ENCODE measurements around the gene ADAMTS17. TPM values are rescaled to one million over a fixed set of nuclear protein-coding genes. Genes with fewer than 3 reads are reported as not detected.
A peak's percentile ranks its signal among the peaks of the same experiment; 100 is the strongest.
"Not testable (repeated sequence)": the region's sequence is repeated elsewhere in the genome, so short reads cannot be mapped to it uniquely, and the experiment has no call there.

ADAMTS17 gene
- total RNA-seq, 1 experiment from 2014 or later: 3.2 TPM

DNA sequence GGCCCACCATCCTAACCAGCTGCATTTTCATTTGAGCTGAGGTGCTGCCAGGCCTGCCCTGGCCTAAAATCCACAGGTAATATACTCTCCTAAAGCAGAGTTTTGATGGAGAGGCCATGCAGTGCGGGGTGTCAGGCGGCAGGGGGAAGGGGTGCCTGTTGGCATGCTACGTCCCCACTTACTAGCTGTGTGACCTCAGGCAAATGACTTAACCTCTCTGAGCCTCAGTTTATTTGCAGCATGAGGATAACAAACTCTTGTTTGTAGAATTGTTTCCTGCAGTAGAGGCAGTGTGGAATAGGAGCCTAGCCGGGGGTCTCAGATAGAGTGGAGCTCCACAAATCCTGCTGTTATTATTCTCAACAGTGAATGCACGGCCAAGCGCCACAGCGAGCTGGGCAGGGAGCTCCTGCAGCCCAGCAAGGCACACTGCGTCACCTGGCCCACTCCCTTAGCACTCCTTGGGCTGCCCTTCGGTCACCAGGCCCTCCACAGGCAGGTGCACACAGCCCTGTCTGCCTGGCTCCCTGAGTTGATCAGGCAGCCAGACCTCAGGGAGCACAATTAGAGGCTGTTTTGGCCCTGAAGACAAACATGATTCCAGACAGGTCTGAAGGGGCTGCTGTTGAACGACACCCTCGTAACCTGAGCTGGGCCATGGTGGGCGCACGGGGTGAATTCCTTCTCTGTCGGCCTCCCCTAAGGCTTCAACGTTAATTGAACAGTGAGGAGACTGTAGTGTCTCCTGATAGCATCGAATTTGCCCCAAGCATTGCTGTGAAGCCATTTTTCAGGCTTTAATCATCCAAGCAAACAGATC is 359.7 kb downstream of the ADAMTS17 start:
- DNase-seq: no peak
- Histone ChIP-seq H3K4me2 (no peak overlapping the region), H3K9me3 (ENCODE audit: insufficient read depth, low read depth) (no peaks in the 10 kb centered on the region), H3K4me1 (replicated peaks; ENCODE audit: insufficient read depth) (no peaks in the 10 kb centered on the region), H3K4me3 (no peak overlapping the region), H3F3A (ENCODE audit: insufficient read depth, low read depth) (no peaks in the 10 kb centered on the region), H3K9me2 (ENCODE audit: insufficient read depth) (no peaks in the 10 kb centered on the region), H3K27ac (no peak overlapping the region), H3K36me3 (ENCODE audit: low read depth) (no peaks in the 10 kb centered on the region), H3K27me3 (ENCODE audit: insufficient read depth, low read depth) (no peaks in the 10 kb centered on the region), H4K20me1 (ENCODE audit: insufficient read depth) (no peaks in the 10 kb centered on the region), H3K79me2 (ENCODE audit: low read depth) (no peaks in the 10 kb centered on the region), H2AFZ (no peak overlapping the region)
- TF ChIP-seq, protein P1, sequence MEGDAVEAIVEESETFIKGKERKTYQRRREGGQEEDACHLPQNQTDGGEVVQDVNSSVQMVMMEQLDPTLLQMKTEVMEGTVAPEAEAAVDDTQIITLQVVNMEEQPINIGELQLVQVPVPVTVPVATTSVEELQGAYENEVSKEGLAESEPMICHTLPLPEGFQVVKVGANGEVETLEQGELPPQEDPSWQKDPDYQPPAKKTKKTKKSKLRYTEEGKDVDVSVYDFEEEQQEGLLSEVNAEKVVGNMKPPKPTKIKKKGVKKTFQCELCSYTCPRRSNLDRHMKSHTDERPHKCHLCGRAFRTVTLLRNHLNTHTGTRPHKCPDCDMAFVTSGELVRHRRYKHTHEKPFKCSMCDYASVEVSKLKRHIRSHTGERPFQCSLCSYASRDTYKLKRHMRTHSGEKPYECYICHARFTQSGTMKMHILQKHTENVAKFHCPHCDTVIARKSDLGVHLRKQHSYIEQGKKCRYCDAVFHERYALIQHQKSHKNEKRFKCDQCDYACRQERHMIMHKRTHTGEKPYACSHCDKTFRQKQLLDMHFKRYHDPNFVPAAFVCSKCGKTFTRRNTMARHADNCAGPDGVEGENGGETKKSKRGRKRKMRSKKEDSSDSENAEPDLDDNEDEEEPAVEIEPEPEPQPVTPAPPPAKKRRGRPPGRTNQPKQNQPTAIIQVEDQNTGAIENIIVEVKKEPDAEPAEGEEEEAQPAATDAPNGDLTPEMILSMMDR (conservative IDR thresholded peaks at IDR 0.05): no peak
- TF ChIP-seq EZH2 (IDR thresholded peaks at IDR 0.05; ENCODE audit: low read depth): no peak
- intact Hi-C loops (cut with micrococcal nuclease; ENCODE audit: unreplicated experiment): no loop called here
- CTCF ChIA-PET: no interaction called here
- no TSS peak for BruUV-seq (replicated peaks)
- POLR2A ChIA-PET (ENCODE audit: unreplicated experiment): no interaction called here

DNA sequence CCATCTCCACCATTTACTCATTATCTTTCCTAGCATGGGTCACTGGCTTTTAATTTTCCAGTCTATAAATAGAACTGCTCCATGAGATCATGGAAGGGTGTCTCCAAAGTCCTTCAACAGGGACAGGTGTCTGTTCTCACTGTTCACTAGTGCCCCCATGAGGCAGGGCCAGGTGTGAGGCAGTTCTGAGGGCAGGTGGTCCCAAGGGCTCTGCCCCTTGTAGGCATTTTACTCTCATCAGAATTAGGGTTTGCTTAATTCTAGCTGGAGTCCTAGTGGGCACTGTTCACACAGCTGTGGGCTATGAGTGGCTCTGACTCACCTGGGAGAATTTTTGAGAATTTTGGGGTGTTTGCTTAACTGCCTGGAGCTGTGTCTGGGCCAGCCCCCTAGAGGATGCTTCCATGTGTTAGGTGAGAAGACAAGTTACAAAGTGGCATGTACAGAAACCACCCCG is 360.6 kb downstream of the ADAMTS17 start:
- H3K4me2 ChIP-seq: no peak overlapping the region
- H3K4me1 ChIP-seq (replicated peaks; ENCODE audit: insufficient read depth): no peaks in the 10 kb centered on the region
- no peaks in the 10 kb centered on the region for H3K79me2 ChIP-seq (ENCODE audit: low read depth)
- TF ChIP-seq, protein P1 (conservative IDR thresholded peaks at IDR 0.05): no peak; the same call in 1 of the 2 replicates
- TF ChIP-seq EZH2 (IDR thresholded peaks at IDR 0.05; ENCODE audit: low read depth): no peak
- no peaks in the 10 kb centered on the region for H3K36me3 ChIP-seq (ENCODE audit: low read depth)
- H4K20me1 ChIP-seq (ENCODE audit: insufficient read depth): no peaks in the 10 kb centered on the region
- DNase-seq: peak in 1 of 2 experiments; percentile 47
- H3K9me2 ChIP-seq (ENCODE audit: insufficient read depth): no peaks in the 10 kb centered on the region
- BruUV-seq (replicated peaks): no TSS peak
- intact Hi-C loops (cut with micrococcal nuclease; ENCODE audit: unreplicated experiment): no loop called here
- H3K27ac ChIP-seq: no peak overlapping the region
- H3F3A ChIP-seq (ENCODE audit: insufficient read depth, low read depth): no peaks in the 10 kb centered on the region
- H2AFZ ChIP-seq: no peak overlapping the region
- ChIA-PET CTCF (no interaction called here), POLR2A (ENCODE audit: unreplicated experiment) (no interaction called here)
- no peaks in the 10 kb centered on the region for H3K9me3 ChIP-seq (ENCODE audit: insufficient read depth, low read depth)
- no peak overlapping the region for H3K4me3 ChIP-seq
- H3K27me3 ChIP-seq (ENCODE audit: insufficient read depth, low read depth): no peaks in the 10 kb centered on the region

DNA sequence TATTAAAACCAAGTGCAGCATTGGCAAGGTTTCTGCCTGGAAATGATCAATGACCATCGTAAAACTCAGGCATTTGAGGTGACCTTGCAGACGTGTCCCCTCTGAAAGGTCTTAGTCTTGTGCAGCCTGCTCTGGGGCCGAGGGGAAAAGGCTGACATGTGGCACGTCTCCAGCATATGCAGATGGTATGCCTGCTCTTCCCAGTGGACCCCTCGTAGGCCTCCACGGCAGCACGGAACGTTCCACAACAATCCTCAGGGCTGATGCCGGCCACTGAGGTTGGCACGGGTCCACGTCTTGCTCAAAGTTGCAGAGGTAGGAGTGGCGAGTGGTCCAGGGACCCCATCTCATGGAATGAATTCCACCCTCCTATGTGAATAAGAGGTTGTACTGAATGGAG is 361.0 kb downstream of the ADAMTS17 start:
- Histone ChIP-seq H3K4me2 (no peak overlapping the region), H3K9me3 (ENCODE audit: insufficient read depth, low read depth) (no peaks in the 10 kb centered on the region), H3K4me1 (replicated peaks; ENCODE audit: insufficient read depth) (no peaks in the 10 kb centered on the region), H3K27ac (no peak overlapping the region), H3K27me3 (ENCODE audit: insufficient read depth, low read depth) (no peaks in the 10 kb centered on the region), H3K79me2 (ENCODE audit: low read depth) (no peaks in the 10 kb centered on the region), H3F3A (ENCODE audit: insufficient read depth, low read depth) (no peaks in the 10 kb centered on the region), H3K4me3 (no peak overlapping the region), H3K36me3 (ENCODE audit: low read depth) (no peaks in the 10 kb centered on the region), H3K9me2 (ENCODE audit: insufficient read depth) (no peaks in the 10 kb centered on the region), H4K20me1 (ENCODE audit: insufficient read depth) (no peaks in the 10 kb centered on the region), H2AFZ (no peak overlapping the region)
- ChIA-PET POLR2A (ENCODE audit: unreplicated experiment) (no interaction called here), CTCF (no interaction called here)
- no TSS peak for BruUV-seq (replicated peaks)
- intact Hi-C loops (cut with micrococcal nuclease; ENCODE audit: unreplicated experiment): no loop called here
- TF ChIP-seq EZH2 (IDR thresholded peaks at IDR 0.05; ENCODE audit: low read depth): no peak
- TF ChIP-seq, protein P1 (conservative IDR thresholded peaks at IDR 0.05): no peak
- no peak for DNase-seq

DNA sequence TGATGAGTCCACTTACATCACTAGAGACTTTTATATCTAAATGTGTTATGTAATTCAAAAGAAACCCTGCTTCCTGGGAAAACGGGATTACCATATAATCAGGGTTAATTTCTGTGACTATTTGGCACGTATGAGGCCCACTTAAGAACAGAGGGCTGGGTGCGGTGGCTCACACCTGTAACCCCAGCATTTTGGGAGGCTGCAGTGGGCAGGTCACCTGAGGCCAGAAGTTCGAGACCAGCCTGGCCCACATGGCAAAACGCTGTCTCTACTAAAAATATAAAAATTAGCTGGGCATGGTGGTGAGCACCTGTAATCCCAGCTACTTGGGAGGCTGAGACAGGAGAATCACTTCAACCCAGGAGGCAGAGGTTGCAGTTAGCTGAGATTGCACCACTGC is 361.9 kb downstream of the ADAMTS17 start:
- H3K27ac ChIP-seq; H3K36me3 ChIP-seq (ENCODE audit: low read depth); POLR2A ChIA-PET (ENCODE audit: unreplicated experiment): not testable (repeated sequence)

More for the DNA sequence above, 361.9 kb downstream of the ADAMTS17 start:
- H3K9me2 ChIP-seq (ENCODE audit: insufficient read depth); H3F3A ChIP-seq (ENCODE audit: insufficient read depth, low read depth); DNase-seq; H3K4me3 ChIP-seq; H3K4me2 ChIP-seq; H3K9me3 ChIP-seq (ENCODE audit: insufficient read depth, low read depth); CTCF ChIA-PET; BruUV-seq (replicated peaks); H3K79me2 ChIP-seq (ENCODE audit: low read depth); H3K4me1 ChIP-seq (replicated peaks; ENCODE audit: insufficient read depth); H2AFZ ChIP-seq; intact Hi-C loops (cut with micrococcal nuclease; ENCODE audit: unreplicated experiment); H4K20me1 ChIP-seq (ENCODE audit: insufficient read depth); H3K27me3 ChIP-seq (ENCODE audit: insufficient read depth, low read depth): not testable (repeated sequence)
